Measurements from ENCODE around the gene LMX1B.

The LMX1B gene

GRCh38 chr9:126604059-126605055 lies 9.4 kb upstream of the LMX1B start:
- no peak for DNase-seq

GRCh38 chr9:126605792-126606482 lies 7.8 kb upstream of the LMX1B start:
- DNase-seq, result no peak

GRCh38 chr9:126606483-126606870 lies 7.3 kb upstream of the LMX1B start:
- DNase-seq, result no peak

GRCh38 chr9:126607086-126607485 lies 6.6 kb upstream of the LMX1B start:
- DNase-seq, result no peak

GRCh38 chr9:126607731-126608130 lies 6.0 kb upstream of the LMX1B start:
- DNase-seq, result no peak

- no peak for DNase-seq
These were observed 5.2 kb upstream of the LMX1B start for GRCh38 chr9:126608551-126608950.

GRCh38 chr9:126609191-126609590 lies 4.5 kb upstream of the LMX1B start:
- no peak for DNase-seq

GRCh38 chr9:126609711-126610388 lies 3.9 kb upstream of the LMX1B start:
- no peak for DNase-seq

- DNase-seq, result no peak
These were observed 2.5 kb upstream of the LMX1B start for GRCh38 chr9:126611193-126611591.

- DNase-seq, result peak; percentile 64
These were observed 2.0 kb upstream of the LMX1B start for GRCh38 chr9:126611592-126612325.

- DNase-seq, result no peak
These were observed 1.4 kb upstream of the LMX1B start for GRCh38 chr9:126612326-126612812.

GRCh38 chr9:126612813-126613641 lies 701 bp upstream of the LMX1B start:
- DNase-seq, result no peak

- no peak for DNase-seq
These were observed 343 bp downstream of the LMX1B start for GRCh38 chr9:126614088-126614454.

GRCh38 chr9:126614455-126615244 lies 922 bp downstream of the LMX1B start:
- no peak for DNase-seq

- peak; percentile 25 for DNase-seq
These were observed 1.6 kb downstream of the LMX1B start for GRCh38 chr9:126615245-126615790.

- no peak for DNase-seq
These were observed 2.2 kb downstream of the LMX1B start for GRCh38 chr9:126615791-126616447.

- no peak for DNase-seq
These were observed 2.8 kb downstream of the LMX1B start for GRCh38 chr9:126616521-126616976.

- no peak for DNase-seq
These were observed 3.5 kb downstream of the LMX1B start for GRCh38 chr9:126617003-126617822.

GRCh38 chr9:126617823-126618165 lies 4.1 kb downstream of the LMX1B start:
- no peak for DNase-seq
